NCI-H1092 (cell line): ENCODE results near the gene VLDLR.

ENCODE experiments used
- DNase-seq: peaks from one replicate; lab custom pipeline; 2025; lab: John Stamatoyannopoulos, UW

Gene VLDLR

DNA sequence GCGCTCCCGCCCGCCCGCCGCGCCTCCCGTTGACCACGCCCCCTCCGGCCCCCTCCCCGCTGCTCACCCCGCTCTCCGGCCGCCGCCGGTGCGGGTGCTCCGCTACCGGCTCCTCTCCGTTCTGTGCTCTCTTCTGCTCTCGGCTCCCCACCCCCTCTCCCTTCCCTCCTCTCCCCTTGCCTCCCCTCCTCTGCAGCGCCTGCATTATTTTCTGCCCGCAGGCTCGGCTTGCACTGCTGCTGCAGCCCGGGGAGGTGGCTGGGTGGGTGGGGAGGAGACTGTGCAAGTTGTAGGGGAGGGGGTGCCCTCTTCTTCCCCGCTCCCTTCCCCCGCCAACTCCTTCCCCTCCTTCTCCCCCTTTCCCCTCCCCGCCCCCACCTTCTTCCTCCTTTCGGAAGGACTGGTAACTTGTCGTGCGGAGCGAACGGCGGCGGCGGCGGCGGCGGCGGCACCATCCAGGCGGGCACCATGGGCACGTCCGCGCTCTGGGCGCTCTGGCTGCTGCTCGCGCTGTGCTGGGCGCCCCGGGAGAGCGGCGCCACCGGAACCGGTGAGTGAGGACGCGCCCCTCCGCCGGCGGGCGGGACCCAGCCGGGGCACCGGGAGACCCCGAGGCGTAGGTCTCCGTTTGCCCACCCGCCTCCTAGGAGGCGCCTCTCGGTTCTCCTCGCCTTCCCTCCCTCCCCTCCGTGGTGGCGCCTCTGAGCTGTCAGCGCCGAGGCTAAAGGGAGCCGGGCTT lies at the start of gene VLDLR:
TSS of gene VLDLR (plus strand) at position 66 of the 739 bp plus-strand sequence. CDS start at position 469, 403 bp downstream.
- peak; percentile 64 for DNase-seq

DNA sequence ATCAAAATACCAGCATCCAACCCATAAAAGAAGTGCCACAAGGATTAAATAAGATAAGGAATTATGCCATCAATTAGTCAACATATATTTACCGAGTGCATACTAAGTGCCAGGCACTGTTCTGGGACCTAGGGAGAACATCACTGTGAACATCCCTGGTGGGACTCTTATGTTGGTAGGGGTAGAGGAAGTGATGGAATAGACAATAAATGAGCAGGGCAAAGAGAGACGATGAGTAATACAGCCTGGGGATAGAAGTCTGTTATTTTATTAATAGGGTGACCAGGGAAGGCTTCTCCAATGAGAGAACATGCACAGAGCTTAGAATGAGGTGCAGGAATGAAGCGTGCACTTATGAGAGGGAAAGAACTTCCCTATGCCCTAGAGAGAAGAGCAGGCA lies 47.4 kb upstream of the VLDLR start:
- DNase-seq, result no peak

DNA sequence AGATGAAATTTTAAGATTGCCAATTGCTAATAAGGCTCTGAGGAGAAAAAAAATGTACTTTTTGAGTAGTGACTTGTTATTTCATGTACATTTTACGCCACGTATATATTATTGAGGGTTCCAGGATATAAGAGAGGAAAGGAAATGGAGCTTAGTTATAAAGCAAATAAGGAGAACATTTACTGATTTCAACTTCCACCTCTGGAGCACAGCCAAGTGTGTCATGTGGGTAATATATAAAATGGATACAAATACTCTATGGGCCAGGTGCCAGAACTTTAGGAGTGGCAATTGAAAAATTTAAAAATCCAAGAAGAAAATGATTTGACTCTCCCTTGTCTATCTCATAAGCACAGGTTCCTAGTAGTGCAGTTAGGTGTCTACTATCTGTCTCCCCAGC lies 45.0 kb upstream of the VLDLR start:
- DNase-seq, result peak; percentile 23

DNA sequence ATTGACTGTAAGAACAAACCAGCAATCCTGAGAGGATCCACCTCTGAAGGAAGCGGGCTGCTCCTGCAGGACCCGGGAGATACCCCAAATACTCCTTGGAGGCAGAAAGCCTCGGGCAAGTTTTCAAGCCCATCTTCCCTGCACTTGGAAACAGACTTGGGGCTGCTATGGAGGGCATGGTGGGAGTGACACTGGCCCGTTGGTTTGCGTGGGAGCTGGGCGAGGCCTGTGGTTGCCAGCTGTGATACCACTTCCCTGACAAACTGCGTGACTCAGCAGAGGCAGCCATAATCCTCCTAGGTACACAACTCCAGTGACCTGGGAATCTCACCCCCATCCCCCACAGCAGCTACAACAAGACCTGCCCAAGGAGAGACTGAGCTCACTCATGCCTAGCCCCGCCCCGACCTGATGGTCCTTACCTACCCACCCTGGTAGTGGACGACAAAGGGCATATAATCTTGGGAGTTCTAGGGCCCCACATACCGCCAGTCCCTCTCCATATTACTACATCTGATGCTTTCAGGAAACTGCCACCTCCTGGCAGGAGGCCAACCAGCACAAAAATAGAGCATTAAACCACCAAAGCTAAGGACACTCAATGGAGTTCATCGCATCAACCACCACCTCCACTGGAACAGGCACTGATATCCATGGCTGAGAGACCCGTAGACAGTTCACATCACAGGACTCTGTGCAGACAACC lies 38.1 kb upstream of the VLDLR start:
- DNase-seq, result no peak

DNA sequence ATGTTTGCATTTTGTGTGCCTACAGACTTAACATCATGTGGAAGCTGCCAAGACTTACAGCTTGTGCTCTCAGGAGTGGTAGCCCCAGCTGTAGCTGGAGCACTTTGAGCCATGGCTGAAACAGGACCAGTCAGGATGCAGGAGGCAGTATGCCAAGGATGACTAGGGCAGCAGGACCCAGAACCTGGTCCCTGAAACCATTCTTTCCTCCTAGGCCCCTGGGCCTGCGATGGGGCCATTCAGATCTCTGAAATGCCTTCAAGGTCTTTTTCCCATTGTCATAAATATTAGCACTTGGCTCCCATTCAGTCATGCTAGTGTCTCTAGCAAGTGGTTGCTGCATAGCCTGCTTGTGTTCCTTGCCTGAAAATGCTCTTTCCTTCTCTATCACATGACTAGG lies 29.6 kb upstream of the VLDLR start:
- DNase-seq, result no peak

DNA sequence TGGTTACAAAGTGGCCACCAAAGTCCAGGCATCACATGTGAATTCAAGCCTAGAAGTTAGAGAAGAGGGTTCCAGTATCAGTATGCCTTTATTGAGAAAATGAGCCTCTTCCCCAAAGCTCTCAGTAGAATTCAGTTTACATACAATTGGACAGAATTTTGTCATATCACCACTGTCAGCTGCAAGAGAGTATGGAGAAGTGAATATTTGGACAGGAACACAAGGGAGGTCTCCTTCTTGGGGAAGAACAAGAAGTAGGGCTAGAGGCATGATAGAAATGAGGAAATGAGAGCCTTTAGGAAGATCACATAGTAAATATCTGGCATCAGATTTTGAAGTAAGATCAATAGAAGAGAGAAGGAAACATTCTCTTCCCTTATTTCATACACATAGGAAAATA lies 27.8 kb upstream of the VLDLR start:
- DNase-seq, result no peak

DNA sequence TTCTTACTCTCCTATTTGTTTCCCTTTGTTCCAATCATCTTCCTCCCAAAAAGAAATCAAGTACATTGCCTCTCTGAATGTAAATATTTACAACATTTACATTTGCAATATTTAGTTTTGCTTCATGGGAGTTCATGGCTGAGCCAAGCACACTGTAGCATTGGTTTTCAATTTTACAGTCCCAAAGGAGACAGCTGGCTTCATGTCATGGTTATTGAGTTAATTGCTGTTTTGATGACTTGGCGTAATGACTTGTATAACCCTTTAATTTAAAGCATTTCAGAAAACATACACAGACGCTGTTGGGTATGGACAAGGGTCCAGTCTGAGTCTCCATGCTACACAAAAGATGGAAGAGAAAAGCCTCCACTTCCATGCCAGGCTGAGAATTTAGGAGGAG lies 25.6 kb upstream of the VLDLR start:
- no peak for DNase-seq

DNA sequence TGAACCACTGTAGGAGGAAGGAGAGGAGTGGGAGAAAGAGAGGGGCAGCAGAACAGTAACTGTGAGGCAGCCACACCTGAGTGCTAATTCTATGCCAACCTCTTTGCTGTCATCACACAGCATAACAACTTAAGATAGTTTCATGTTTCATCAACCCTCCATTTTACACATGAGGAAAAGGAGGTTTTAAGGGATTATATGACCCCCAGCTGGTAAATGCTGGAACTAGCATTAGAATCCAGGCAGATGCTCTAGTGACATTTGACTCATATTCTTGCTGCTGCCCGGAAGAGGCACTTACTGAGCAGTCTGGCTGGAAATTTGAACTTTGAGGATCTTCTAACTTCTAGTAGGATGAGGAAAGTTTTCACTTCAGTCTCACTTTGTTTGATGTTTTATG lies 24.1 kb upstream of the VLDLR start:
- no peak for DNase-seq

DNA sequence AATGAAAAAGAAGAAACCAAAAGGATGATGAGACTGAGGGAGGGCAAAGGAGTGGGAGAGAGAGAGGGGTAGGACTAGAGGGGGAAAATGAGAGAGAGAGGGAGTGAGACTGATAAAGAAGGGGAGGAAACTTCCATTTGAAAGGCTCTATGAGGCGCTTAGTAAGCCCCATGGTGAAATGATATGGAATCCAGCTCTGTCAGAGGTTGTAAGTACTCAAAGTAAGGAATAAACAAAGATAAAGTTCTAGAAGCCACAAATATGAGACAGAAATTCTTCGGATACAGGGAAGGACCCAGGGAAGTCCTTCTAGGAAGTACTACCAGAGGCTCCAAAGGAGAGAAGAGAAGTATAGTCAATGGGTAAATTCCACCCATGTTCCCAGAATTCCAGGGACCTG lies 21.7 kb upstream of the VLDLR start:
- no peak for DNase-seq

DNA sequence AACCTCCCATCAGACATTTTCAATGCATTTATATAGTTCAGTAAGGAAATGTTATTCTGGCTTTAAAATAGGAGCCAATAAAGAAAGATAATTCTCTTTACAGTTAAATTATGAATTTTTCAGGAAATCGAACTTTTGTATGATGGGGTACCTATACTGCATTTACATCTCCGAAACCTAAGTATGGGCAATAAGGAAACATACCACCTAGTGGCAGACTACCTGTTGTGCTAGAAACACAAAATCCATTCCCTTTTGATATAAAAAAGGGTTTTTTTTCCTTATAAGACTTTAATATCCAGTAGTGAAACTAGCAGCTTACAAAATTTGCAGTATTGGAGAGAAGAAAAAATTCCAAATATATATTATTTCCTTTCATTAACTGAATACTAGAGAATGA lies 21.3 kb upstream of the VLDLR start:
- DNase-seq, result no peak

DNA sequence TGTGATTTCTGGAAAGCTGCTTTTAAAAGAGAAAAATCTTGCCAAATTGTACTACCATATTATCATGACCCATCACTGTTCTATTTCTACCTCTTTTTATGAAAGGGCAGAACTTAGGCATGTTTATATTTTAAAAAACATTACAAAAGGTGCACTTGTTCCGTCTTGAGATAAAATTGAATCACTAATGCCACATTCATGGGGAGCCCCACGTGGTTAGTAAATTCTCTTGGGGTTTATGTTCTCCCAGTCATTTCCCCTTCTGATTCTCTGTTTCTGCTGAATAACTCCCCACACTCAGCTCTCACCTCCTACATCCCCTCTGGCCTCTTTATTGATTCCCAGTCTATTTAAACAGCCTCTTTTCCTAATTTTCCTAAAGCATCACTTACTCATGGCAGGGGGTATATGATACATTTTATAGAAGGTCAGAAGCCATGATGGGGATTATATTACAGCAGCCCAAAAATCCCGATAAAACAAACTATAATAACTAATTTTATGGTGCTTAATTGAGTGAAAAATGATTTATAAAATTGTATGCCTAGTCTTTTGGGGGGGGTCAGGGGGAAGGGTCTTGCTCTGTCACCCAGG lies 19.7 kb upstream of the VLDLR start:
- no peak for DNase-seq

DNA sequence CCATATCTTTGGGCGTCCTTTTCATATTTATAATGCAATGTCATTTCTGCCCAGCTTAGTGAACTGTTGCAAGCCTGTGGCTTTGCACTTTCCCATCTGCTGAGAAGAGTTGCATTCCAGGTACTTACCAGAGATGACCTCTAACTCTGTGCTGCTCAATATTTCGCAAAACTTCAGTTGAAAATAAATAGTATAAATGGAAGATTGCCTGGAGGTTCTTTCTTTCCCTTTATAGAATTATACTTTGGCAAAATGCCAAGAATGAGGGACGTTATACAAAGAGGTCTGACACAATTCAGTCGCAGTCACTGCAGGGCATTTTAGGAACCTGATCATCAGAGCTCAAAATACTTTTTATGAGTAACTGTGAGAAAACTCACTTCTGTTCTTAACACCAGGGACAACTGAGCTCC lies 18.9 kb upstream of the VLDLR start:
- DNase-seq, result no peak

DNA sequence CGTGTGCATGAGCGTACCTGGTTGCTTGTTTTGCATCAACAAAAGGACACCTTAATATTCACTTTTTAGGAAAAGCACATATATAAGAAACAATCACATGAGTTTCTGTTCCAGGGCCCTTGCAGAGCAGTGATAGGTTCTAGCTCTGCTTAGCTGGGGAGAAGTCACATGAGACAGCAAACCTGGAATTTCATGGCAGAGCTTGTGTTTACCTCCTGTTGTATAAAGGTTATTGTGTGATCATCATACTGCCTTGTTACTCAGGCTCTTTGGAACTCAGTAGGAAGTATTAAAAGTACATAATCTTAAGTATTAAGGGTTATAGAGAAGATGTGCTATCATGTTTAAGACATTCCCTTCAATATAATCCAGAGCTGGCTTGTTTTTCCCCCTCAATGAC lies 18.0 kb upstream of the VLDLR start:
- DNase-seq, result no peak

DNA sequence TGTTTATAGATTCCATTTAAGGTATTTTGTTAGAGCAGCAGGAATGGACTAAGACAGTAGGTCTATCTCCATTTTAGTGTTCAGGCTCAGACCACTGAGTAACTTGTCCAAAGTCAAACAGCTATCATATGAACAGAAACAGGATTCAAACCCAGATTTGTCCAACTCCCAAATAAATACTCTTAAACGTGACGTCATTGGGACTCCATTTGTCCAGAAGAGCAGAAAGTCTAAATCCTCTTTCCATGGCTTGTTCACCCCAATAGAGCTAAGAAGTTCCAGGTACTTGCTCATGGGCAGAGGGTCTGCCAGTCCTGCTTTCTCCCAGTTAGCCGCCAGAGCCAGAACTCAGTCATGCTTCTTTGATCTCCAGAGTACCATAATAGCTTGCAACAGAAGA lies 16.3 kb upstream of the VLDLR start:
- DNase-seq, result no peak

DNA sequence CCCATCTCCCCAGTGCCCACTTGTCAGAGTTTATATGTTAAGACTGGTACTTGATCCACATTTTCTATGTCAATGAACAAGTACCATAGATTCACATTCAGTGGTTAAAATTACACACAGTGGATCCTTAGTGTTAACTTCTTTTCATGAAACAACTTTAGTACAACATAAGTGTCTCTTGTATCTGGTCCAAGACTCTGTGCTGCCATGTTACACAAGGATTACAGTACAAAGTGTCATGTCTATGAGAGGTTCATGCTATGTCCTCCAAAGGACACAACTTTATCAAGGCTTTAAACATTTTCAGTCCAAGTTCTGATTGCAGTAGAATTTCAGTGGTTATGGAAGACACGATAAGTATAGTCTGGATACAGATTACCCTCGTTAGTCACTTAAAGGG lies 13.3 kb upstream of the VLDLR start:
- DNase-seq, result no peak

DNA sequence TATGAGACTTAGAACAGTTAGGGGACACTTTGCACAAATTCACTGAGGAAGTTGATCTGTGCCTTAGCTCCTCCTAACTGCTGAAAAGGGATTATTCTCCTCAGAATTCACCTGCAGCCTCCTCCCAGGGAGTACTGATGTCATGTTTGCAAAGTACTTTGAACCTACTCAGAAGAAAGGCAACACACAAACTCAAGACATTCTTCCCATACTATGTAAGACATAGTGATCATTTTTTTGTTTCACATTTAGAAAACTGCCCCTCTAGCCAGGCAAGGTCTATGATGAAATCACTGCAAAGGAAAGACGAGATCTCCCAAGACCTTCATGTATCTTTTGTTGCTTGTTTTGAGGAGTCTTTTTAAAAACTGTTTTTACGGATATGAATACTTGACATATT lies 10.6 kb upstream of the VLDLR start:
- no peak for DNase-seq

DNA sequence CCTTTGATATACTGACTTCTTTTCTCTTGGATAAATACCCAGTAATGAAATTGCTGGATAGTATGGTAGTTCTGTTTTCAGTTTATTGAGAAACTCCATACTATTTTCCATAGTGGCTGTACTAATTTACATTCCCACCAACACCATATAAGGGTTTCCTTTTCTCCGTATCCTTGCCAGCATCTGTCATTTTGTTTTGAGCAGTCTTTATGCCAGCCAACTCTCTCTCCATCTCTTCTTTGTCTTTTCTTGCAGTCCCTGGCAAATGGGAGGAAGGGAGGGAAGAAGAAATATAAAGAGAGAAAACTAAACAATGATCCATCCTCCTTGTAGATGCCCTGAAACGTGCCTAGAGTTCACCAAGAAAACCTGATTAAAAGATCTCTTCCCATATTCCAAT lies 9.6 kb upstream of the VLDLR start:
- DNase-seq, result no peak

DNA sequence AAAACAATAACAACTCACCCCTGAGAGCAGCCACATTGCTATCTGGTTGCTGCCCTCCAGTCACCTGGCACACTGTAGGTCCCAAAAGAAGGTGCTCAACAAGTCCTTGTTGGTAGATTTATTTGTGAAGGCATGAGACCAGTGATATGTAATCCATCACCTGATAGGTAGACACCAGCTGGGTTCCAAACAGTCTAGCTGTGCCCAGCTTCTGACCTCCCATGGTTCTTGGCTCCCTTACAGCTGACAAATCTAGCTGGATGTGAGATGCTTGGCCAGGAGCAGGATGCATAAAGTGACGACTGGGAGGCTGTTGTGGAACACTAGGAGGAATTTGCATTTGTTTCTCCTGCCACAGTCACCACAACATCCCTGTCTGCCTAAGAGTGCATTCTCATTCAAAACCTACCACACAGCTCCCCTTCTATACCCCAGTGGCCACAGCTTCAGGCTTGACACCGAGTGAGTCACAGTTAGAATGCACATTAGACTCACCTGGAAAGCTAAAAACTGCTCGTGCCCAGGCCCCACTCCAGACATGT lies 7.8 kb upstream of the VLDLR start:
- no peak for DNase-seq

DNA sequence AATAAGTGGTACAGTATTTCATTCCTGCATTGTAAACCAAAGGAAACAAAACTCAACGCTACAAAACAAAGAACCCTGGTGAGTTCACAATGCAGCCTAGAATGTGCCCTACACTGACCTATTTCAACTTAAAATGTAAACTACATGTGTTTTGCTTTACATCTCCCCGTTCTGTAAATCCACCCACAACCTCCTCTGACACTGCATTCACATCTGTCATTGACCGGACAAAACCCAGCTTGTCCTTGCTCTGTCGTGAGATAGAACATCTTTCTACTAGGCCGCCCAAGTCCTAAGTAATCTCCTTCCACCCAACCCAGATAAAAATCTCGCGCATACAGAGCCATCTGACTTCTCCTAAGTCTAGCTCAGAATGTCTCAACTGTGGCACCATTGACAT lies 6.1 kb upstream of the VLDLR start:
- DNase-seq, result no peak

DNA sequence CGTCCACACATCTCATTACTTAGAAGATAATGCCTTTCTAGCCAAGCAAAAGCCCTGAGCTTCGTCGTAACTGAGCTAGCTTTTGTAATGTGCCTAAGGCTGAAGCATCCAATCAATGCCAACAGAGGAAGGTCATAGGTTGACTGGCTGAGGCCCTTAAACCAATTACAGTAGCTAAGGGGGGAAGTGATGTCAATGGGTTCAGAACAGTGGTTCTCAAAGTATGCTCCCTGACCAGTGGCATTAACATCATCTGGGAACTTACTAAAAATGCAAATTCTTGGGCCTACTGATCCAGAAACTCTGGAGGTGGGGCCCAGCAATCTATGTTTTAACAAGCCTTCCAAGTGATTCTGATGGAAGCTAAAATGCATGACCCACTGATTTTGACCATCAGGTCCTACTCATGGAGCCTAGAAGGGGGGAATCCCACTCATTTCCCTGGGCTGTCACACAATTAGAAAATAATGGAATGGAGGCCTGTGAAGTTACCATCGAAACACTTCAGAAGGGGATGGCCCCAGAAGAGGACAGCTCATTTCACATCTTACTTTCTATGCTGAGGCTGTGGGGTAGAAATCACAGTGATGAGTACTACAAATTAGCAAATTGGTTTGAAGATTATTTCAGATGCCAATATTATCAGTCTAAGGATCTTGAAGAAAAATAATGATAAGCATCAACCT lies 4.8 kb upstream of the VLDLR start:
- no peak for DNase-seq

DNA sequence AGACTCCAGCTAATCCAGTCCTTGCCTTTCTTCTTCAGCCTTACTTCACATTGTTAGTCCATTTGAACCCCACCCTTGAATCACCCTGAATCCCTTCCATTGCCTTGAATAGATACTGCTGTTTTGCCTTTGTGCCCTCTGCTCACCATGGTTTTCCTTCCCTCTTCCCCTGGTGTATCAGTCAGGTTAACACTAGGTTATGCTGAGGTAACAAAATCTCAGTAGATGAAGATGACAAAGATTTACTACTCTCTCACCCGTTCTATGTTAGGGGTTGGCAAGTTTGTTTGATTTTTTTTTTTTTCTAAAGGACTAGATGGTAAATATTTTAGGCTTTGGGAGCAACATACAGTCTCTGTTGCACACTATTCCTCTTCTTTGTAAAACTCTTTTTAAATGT lies 3.3 kb upstream of the VLDLR start:
- DNase-seq, result no peak

DNA sequence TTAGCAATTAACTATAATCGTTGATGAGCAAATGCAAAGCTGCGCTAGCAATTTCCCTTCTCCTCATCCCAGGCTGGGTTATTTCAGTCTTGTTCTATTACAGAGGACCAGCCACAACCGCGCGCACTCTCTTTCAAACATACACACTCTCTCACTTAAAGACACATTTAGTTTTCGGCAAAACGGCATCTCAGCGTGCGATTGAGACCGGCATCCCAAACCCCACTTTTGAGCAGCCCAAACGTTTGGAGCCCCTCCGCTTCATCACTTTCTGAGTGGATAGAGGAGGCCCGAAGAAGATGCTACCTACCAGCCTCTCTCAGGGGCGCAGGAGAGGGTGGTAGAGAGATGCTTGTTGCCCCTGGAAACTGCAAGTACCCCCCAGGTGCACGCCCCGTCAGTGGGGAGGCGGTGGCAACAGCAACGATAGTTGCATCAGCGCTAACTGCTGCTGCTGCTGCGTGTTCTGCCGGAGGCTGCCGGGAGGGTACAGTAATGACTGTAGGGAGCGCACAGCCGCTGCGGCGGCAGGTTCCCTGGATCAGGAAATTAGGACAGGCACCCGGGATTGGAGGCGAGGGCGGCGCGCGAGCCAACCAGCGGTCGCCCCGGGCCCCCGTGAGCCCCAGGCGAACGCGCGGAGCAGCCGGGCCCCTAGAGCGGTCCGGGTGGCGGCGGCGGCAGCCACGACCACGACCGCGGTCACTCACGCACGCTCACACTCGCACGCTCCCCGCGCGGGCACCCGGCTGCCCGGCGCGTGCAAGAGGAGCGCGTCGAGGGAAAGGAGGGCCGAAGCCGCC lies 467 bp upstream of the VLDLR start:
- DNase-seq, result peak; percentile 88
